Skeletal muscle satellite cell (primary cell): ENCODE results near the gene TSPAN5.

ENCODE experiments used
- H3K27me3 ChIP-seq: 2 replicates; pipeline ENCODE4 v1.7.0; 2013; ENCODE audit warnings: low read length; ENCODE audit not compliant: control insufficient read depth, insufficient read depth
- H3K36me3 ChIP-seq: 2 replicates; pipeline ENCODE4 v1.7.0; 2013; ENCODE audit warnings: mild to moderate bottlenecking, control low read depth, low read length; ENCODE audit not compliant: insufficient read depth
- H3K4me1 ChIP-seq: 2 replicates; pipeline ENCODE4 v1.7.0; 2013; ENCODE audit warnings: low read length; ENCODE audit not compliant: control insufficient read depth, insufficient read depth
- H3K4me2 ChIP-seq: 2 replicates; pipeline ENCODE4 v1.7.0; 2013; ENCODE audit warnings: mild to moderate bottlenecking, low read length
- H3K4me3 ChIP-seq: 2 replicates; pipeline ENCODE4 v1.7.0; 2013; ENCODE audit warnings: low read length
- H3K9ac ChIP-seq: 2 replicates; pipeline ENCODE4 v1.7.0; 2013; ENCODE audit warnings: mild to moderate bottlenecking, low read depth, low read length, moderate library complexity
- H3K9me3 ChIP-seq: replicated peaks from 2 replicates; pipeline ENCODE4 v1.7.0; 2013; ENCODE audit warnings: mild to moderate bottlenecking, control low read depth, low read length

TSPAN5 gene

GRCh38 chr4:98641376-98641775 lies 17.0 kb downstream of the TSPAN5 start:
- peaks cover 46% of the 10 kb centered on the region for H3K4me1 ChIP-seq
- no peaks in the 10 kb centered on the region for H3K36me3 ChIP-seq
- no peaks in the 10 kb centered on the region for H3K27me3 ChIP-seq
- no peak overlapping the region for H3K4me2 ChIP-seq
- no peak overlapping the region for H3K9ac ChIP-seq
- H3K4me3 ChIP-seq: no peak overlapping the region
- H3K9me3 ChIP-seq: no peaks in the 10 kb centered on the region

- H3K4me3 ChIP-seq: no peak overlapping the region
- H3K9me3 ChIP-seq: no peaks in the 10 kb centered on the region
Measured at GRCh38 chr4:98639523-98639922, 18.9 kb downstream of the TSPAN5 start.

GRCh38 chr4:98639108-98639507 lies 19.3 kb downstream of the TSPAN5 start:
- H3K27me3 ChIP-seq: no peaks in the 10 kb centered on the region
- H3K9ac ChIP-seq: no peak overlapping the region
- no peak overlapping the region for H3K4me2 ChIP-seq
- H3K9me3 ChIP-seq: no peaks in the 10 kb centered on the region
- H3K36me3 ChIP-seq: no peaks in the 10 kb centered on the region
- H3K4me3 ChIP-seq: no peak overlapping the region
- peaks cover 39% of the 10 kb centered on the region for H3K4me1 ChIP-seq

More at GRCh38 chr4:98639523-98639922, 18.9 kb downstream of the TSPAN5 start:
- Histone ChIP-seq H3K36me3 (no peaks in the 10 kb centered on the region), H3K4me2 (no peak overlapping the region), H3K9ac (no peak overlapping the region), H3K27me3 (no peaks in the 10 kb centered on the region), H3K4me1 (peaks cover 39% of the 10 kb centered on the region)

GRCh38 chr4:98638661-98639060 lies 19.8 kb downstream of the TSPAN5 start:
- no peak overlapping the region for H3K9ac ChIP-seq
- H3K36me3 ChIP-seq: no peaks in the 10 kb centered on the region
- H3K9me3 ChIP-seq: no peaks in the 10 kb centered on the region
- H3K4me1 ChIP-seq: peaks cover 35% of the 10 kb centered on the region
- no peaks in the 10 kb centered on the region for H3K27me3 ChIP-seq
- no peak overlapping the region for H3K4me3 ChIP-seq
- no peak overlapping the region for H3K4me2 ChIP-seq

GRCh38 chr4:98634061-98634460 lies 24.4 kb downstream of the TSPAN5 start:
- H3K4me3 ChIP-seq: no peak overlapping the region
- H3K4me1 ChIP-seq: peaks cover 31% of the 10 kb centered on the region
- no peak overlapping the region for H3K4me2 ChIP-seq
- H3K9me3 ChIP-seq: no peaks in the 10 kb centered on the region
- H3K27me3 ChIP-seq: no peaks in the 10 kb centered on the region
- H3K9ac ChIP-seq: no peak overlapping the region
- no peaks in the 10 kb centered on the region for H3K36me3 ChIP-seq

GRCh38 chr4:98633159-98633558 lies 25.3 kb downstream of the TSPAN5 start:
- Histone ChIP-seq H3K9me3 (no peaks in the 10 kb centered on the region), H3K4me2 (no peak overlapping the region), H3K4me3 (no peak overlapping the region), H3K4me1 (peaks cover 29% of the 10 kb centered on the region), H3K9ac (no peak overlapping the region), H3K27me3 (no peaks in the 10 kb centered on the region), H3K36me3 (no peaks in the 10 kb centered on the region)

GRCh38 chr4:98632258-98632657 lies 26.2 kb downstream of the TSPAN5 start:
- Histone ChIP-seq H3K9ac (no peak overlapping the region), H3K9me3 (no peaks in the 10 kb centered on the region), H3K4me2 (no peak overlapping the region), H3K4me3 (no peak overlapping the region), H3K27me3 (no peaks in the 10 kb centered on the region), H3K4me1 (peaks cover 33% of the 10 kb centered on the region), H3K36me3 (no peaks in the 10 kb centered on the region)

GRCh38 chr4:98631506-98631905 lies 26.9 kb downstream of the TSPAN5 start:
- no peak overlapping the region for H3K9ac ChIP-seq
- H3K4me2 ChIP-seq: peak overlapping the region; percentile 14
- H3K9me3 ChIP-seq: no peaks in the 10 kb centered on the region
- H3K36me3 ChIP-seq: no peaks in the 10 kb centered on the region
- no peaks in the 10 kb centered on the region for H3K27me3 ChIP-seq
- no peak overlapping the region for H3K4me3 ChIP-seq
- peaks cover 41% of the 10 kb centered on the region for H3K4me1 ChIP-seq

- no peaks in the 10 kb centered on the region for H3K36me3 ChIP-seq
- H3K4me1 ChIP-seq: peaks cover 46% of the 10 kb centered on the region
- peak overlapping the region; percentile 14 for H3K4me2 ChIP-seq
- H3K27me3 ChIP-seq: no peaks in the 10 kb centered on the region
- H3K4me3 ChIP-seq: no peak overlapping the region
- no peaks in the 10 kb centered on the region for H3K9me3 ChIP-seq
- H3K9ac ChIP-seq: no peak overlapping the region
Measured at GRCh38 chr4:98630737-98631454, 27.5 kb downstream of the TSPAN5 start.

- Histone ChIP-seq H3K9ac (peak overlapping the region; percentile 32), H3K27me3 (no peaks in the 10 kb centered on the region), H3K4me2 (peak overlapping the region; percentile 62), H3K9me3 (no peaks in the 10 kb centered on the region), H3K4me3 (no peak overlapping the region), H3K4me1 (peaks cover 72% of the 10 kb centered on the region), H3K36me3 (no peaks in the 10 kb centered on the region)
Measured at GRCh38 chr4:98627531-98628257, 30.7 kb downstream of the TSPAN5 start.

GRCh38 chr4:98626350-98626749 lies 32.1 kb downstream of the TSPAN5 start:
- Histone ChIP-seq H3K4me3 (no peak overlapping the region), H3K4me2 (peak overlapping the region; percentile 62), H3K9ac (peak overlapping the region; percentile 26), H3K9me3 (no peaks in the 10 kb centered on the region), H3K27me3 (no peaks in the 10 kb centered on the region), H3K4me1 (peaks cover 65% of the 10 kb centered on the region), H3K36me3 (no peaks in the 10 kb centered on the region)

GRCh38 chr4:98625920-98626319 lies 32.5 kb downstream of the TSPAN5 start:
- Histone ChIP-seq H3K36me3 (no peaks in the 10 kb centered on the region), H3K4me3 (no peak overlapping the region), H3K9ac (peak overlapping the region; percentile 26), H3K4me2 (peak overlapping the region; percentile 62), H3K4me1 (peaks cover 60% of the 10 kb centered on the region), H3K9me3 (no peaks in the 10 kb centered on the region), H3K27me3 (no peaks in the 10 kb centered on the region)
